K562 treated with DMSO at 1 percent for 12 hours (cell line): ENCODE data around the gene PLA2G4D. TPM values are rescaled to one million over a fixed set of nuclear protein-coding genes. Genes with fewer than 3 reads are reported as not detected.

Experiments used
- total RNA-seq: library from RNA; unstranded; fragments of 300-600 nt; gene quantifications from 2 replicates; pipeline ENCODE4 v1.2.3, GENCODE V29; 2022; ENCODE audit not compliant: insufficient read depth

Gene PLA2G4D, protein sequence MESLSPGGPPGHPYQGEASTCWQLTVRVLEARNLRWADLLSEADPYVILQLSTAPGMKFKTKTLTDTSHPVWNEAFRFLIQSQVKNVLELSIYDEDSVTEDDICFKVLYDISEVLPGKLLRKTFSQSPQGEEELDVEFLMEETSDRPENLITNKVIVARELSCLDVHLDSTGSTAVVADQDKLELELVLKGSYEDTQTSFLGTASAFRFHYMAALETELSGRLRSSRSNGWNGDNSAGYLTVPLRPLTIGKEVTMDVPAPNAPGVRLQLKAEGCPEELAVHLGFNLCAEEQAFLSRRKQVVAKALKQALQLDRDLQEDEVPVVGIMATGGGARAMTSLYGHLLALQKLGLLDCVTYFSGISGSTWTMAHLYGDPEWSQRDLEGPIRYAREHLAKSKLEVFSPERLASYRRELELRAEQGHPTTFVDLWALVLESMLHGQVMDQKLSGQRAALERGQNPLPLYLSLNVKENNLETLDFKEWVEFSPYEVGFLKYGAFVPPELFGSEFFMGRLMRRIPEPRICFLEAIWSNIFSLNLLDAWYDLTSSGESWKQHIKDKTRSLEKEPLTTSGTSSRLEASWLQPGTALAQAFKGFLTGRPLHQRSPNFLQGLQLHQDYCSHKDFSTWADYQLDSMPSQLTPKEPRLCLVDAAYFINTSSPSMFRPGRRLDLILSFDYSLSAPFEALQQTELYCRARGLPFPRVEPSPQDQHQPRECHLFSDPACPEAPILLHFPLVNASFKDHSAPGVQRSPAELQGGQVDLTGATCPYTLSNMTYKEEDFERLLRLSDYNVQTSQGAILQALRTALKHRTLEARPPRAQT
- total RNA-seq, result not detected in 2 replicates

DNA sequence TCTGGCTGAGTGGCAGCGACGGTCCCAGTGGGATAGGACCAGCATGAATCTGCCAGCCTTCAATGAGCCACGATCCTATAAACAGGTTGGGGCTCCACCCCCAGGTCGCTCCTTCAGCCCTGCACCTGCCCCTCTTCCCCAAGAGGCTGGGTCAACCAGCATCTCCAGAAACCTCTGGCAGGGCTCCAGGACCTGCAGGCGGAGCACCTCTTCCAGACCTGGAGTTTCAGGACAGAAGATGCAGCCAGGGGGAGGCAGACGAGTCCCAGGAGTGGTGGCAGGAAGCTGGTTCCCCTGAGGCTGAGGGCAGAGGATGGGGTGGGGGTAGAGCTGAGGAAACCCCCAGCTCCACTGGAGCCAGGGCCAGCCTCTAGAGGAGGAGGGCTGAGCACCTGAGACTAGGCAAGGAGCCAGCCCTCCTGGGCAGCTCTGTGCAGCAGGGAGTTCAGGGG lies at the start of gene PLA2G4D:
TSS of gene PLA2G4D (minus strand) at position 51 of the 452 bp plus-strand sequence. CDS start 103 bp downstream, outside the sequence.

DNA sequence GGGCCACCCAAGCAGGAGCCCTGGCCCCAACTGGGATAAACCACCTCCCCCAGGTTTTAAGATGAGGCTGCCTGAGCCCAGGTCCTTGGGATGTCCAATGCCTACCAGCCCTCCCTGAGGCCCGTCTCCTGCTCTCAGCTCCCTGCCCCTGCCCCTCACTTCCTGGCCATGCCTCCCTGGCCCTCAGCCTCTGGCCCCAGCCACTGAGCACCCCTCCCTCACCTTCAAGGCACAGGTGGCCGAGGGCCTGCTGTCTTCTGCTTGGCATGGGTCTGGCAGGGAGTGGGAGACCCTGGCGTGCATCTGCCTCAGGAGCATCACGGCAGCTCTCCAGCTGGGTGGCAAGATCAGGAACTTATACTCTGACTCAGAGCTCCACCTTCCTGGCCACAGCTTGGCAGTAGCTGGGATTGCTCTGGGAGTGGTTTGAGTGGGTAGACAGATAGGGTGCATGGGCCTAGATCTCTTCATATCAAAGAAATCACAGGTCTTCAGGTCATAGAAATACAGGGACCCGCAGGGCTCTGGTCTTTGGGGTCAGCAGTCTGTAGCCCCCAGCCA lies 73.6 kb downstream of the PLA2G4D start, which contains the start of gene PLA2G4E:
TSS of gene PLA2G4E (minus strand) at position 330 of the 561 bp plus-strand sequence. CDS start at position 318, 12 bp downstream.

Other genes starting within 250 kb of the PLA2G4D start
- not detected in 2 replicates for gene SPTBN5, start 200.5 kb downstream of the PLA2G4D start, total RNA-seq
- gene EHD4, start 122.0 kb downstream of the PLA2G4D start, total RNA-seq, result 5.6 and 8.3 TPM in 2 replicates
- gene PLA2G4E, start 73.5 kb downstream of the PLA2G4D start, total RNA-seq, result not detected in 2 replicates
- gene PLA2G4F, start 62.1 kb upstream of the PLA2G4D start, total RNA-seq, result not detected in 2 replicates
- gene VPS39, start 113.7 kb upstream of the PLA2G4D start, total RNA-seq, result 20.2 and 43.3 TPM in 2 replicates
- gene GANC, start 178.6 kb upstream of the PLA2G4D start, total RNA-seq, result 8.6 and 11.1 TPM in 2 replicates
- 17.2 and 21.6 TPM in 2 replicates for gene TMEM87A, start 178.9 kb upstream of the PLA2G4D start, total RNA-seq